Stimulated activated CD8-positive, alpha-beta memory T cell treated with anti-CD3 and anti-CD28 coated beads, Interleukin-15, amount 100 ng/mL, for 24 hours (primary cell): Measurements from ENCODE around the gene THY1.
"Not testable (repeated sequence)": the region's sequence is repeated elsewhere in the genome, so short reads cannot be mapped to it uniquely, and the experiment has no call there.

Experiments
- DNase-seq: peaks from one replicate; pipeline ENCODE4 v3.0.0-alpha.2; 2020; ENCODE audit warnings: low read depth

Gene THY1

DNA sequence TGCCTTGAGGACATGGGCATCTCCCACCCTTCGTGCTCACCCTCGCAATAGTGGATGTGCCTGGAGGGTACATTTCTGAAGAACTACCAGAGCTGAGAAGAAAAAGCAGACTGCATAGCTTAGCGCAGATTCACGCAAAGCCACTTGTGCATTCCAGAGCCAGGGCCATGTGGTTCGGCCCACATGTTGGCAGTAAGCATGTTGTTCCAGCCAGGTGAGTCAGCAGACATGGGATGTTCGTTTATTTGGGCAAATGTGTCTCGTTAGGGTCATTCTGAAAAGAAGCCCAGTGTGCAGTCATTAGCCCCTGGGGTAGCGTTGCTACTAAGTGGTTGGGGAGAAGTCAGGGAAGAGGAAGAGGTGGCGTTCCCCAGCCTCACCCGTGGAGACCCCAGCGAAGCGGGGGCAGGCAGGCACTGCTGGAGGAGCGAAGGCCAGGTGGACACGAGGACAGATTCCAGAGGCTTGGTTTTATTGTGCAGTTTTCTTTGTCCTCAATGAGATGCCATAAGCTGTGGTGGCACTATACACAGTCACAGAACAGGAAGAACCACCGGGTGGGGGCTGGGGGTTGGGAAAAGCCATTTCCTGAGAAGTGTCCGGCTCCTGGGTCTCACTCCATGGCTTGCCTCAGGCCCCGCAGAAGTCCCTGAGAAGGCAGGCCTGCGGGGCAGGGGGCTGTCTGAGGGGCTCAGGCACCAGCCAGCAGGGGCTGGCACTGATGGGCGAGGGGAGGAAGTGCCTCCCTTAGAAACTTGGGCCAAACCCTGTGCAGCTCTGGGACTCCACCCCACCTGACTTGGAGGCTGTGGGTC, 5.0 kb downstream of the THY1 start:
- DNase-seq, result no peak

DNA sequence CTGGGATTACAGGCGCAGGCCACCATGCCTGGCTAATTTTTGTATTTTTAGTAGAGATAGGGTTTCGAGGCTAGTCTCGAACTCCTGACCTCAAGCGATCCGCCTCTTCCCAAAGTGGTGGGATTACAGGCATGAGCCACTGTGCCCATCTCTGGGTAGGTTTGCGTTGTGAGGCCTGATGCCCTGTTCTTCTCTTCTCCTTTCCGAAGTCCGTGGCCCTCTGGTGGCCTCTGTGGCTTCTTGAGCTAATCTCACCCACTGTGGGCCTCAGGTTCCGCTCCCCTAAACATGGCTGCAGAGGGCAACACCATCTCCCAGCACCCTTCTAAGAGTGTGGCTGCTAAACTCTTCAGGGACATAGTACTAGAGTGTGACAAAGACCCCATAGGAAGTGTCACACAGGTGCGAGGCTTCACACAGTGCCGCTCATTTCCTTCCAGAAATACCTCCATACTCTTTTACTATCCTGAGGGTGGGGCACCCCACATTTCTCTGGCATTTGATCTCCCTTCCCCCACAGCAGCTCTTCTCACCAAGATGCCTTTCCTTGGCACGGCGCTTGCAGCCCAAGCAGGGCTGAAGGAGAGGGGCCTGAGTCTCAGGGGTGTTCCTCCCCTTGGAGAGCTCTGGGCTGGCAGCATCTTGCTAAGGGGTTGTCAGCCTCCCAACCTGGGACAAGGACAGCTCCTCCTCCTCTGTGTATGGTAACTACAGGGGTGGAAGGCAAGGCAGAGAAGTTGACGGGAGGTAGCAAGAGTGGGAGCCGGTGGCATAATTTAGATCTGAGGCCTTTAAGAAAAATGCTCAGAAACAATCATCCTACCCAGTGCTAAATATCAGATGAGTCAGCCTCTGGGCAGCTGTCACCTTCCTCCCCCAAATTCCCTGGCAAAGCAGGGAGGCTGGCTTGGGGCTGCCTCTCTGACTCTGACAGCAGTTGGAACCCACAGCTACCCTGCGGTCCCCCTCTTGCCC, 6.1 kb downstream of the THY1 start:
- DNase-seq, result no peak

DNA sequence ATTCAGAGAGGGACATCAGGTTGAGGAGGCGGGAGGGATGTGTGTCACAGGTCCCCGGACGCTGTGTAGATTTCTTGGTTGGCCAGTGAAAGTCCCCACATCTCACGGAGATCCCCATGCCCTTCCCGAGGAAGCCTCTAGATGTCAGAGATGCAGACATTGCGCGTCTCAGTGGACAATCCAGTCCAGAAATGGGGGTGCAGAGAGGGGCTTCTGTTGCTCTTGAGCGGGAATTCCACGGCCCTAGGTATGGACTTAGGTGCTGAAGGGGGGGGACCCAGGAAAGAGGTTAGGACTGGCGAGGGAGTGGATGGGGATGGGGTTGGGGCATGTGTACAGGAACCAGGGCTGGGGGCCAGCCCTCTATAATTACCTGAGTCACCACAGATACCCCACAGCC, 7.0 kb downstream of the THY1 start:
- no peak for DNase-seq

DNA sequence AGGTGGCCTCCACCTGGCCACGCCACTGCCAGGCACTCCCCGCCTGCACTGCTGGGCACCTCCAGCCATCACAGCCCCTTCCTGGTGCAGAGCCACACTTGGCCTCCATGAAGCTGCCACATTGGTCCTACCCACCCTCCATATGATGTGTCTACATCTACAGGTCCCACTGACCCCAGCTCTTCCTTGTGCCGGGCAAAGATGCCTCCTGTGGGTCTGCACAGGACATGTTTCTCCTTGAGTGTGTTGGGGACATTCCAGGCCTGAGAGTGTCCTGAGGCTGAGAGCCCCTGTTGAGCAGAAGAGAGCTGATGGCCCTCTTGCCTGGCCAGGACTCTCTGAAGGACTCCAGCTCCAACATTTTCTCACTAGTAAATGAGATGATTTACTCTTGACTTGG, 7.5 kb downstream of the THY1 start:
- no peak for DNase-seq

DNA sequence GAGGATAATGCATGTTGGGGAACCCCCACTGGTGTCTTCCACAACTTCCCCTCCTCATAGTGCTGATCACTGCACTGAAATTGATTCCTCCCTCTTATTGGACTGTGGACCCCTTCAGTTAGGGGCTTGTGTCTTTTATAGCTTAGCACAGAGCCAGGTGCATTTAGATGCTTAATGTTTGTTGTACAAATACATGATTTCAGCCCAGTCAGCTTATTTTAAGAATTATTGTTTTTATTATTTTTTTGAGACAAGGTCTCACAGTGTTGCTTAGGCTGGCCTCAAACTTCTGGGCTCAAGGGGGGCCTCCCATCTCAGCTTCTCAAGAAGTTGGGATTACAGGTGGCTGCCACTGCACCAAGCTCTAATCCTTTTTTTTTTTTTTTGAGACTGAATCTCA, 8.2 kb downstream of the THY1 start:
- no peak for DNase-seq

DNA sequence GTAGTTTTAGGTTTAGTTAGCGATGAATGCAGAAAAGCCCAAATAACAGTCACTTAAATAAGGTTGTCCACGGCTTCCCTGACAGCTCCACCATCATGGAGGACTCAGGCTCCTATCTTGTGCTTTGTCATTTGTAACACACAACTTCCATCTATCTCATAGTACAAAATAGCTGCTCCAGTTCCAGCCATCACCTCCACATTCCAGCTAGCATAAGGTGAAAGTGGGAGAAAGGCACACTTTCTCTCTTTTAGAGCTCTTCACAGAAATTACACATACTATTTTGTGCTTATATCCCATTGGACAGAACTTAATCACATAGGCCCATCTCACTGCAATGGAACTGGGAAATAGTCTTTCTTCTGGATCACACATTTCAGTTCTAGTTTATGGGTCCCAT, 8.7 kb downstream of the THY1 start:
- DNase-seq, result no peak

DNA sequence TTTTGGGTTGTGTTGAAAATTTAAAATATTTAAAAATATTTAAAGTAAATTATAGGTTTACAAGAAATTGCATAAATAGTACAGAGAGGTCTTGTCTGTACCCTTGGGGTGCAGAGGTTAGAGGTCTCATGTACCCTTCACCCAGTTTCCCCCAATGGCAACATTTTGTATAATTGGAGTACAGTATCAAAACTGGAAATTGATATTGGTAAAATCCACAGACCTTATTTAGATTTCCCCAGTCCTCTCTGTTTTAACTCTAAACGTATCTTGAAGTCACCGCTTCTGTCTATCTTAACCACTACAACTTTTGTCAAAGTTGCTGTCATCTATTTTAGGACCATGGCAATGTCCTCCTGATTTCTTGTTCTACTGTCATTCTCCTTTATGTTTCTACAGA, 10.9 kb downstream of the THY1 start:
- DNase-seq, result no peak

DNA sequence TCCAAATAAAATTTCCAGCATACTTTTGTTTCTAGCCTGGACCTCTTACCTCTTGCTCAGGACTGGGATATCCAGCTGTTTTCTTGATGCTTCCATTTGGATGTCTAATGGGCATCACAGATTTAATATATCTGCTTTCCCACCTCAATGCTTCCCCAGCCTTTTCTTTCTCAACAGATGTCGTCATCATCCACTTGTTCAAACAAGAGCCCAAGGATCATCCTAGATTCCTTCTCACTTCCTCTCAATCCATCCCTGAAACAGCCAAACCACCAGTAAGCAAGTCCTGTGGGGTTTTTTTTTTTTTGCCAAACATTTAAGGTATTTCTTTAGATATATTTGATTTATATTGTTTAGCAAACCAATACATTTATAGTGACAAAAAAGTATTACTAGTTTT, 12.5 kb downstream of the THY1 start:
- DNase-seq, result no peak

DNA sequence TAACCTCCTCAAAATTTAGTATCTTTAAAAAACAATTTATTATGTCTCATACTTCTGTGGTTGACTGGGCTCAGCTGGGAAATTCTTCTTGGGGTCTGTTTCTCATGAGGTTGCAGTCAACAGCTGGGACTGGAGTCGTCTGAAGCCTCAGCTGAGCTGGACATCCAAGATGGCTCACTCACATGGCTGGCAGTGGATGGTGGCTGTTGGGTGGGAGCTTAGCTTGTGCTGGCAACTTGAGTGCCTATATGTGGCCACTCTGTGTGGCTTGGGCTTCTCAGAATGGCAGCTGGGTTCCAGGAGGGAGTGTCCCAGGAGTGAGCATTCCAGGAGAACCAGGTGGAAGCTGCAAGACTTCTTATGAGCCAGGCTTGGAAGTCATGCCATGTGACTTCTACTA, 13.2 kb downstream of the THY1 start:
- DNase-seq, result no peak

DNA sequence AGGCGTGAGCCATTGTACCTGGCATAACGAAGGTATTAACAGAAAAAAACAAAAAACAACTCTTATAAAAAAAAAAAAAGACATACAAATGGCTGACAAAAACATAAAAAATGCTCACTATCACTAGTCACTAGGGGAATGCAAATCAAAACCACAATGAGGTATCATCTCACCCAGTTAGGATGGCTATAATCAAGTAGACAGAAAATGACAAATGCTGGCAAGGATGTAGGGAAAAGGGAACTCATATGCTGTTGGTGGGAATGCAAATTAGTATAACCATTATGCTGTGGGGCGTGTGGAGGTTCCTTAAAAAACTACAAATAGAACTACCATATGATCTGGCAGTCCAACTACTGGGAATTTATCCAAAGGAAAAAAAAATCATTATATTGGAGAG, 17.0 kb downstream of the THY1 start:
- DNase-seq, result no peak

DNA sequence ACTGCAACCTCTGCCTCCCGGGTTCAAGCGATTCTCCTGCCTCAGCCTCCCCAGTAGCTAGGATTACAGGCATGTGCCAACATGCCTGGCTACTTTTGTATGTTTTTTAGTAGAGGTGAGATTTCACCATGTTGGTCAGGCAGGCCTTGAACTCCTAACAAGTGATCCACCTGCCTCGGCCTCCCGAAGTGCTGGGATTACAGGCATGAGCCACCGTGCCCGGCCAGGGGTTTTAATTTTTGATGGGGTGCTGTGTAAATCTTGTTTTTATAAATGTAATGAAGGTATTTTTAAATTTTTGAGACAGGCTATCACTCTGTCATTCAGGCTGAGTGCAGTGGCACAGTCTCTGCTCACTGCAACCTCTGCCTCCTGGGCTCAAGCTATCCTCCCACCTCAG, 17.5 kb downstream of the THY1 start:
- not testable (repeated sequence) for DNase-seq

DNA sequence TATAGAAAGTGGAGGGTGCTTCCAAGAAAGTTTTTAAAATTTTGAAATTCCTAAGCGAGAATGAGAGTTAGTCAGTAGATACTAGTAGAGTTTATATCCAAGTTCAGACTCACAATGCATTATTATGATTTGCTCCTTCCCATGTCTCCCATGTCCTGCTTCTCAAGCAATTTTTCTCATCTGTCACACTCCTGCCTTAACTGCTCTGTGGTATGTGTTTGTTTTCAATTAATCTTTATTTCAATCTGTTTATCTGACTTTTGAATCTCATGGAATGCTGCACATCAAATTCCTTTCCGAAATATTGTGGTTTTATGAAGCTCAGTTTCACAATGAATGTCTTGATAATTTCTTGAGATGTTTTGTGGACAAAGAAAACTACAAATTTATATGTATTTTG, 18.1 kb downstream of the THY1 start:
- no peak for DNase-seq

DNA sequence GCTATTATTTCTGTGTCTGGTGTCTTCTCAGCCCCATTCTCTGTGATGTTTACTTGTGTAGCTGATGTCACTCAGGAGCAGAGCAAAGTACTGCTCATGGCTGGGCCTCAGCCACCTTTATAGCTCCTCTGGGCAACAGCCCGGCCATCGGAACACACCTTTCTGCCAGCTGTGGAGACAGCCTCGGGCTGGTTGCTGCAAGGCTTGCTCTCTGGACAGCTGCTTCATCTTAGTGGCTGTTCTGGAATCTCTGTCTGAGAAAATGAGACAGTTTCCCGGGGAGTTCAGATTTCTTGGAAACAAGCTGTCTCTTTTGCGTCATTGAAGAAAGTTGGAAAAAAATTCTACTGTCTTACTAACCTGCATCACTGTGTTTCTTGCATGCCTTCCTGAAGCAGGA, 20.0 kb downstream of the THY1 start:
- DNase-seq, result no peak

DNA sequence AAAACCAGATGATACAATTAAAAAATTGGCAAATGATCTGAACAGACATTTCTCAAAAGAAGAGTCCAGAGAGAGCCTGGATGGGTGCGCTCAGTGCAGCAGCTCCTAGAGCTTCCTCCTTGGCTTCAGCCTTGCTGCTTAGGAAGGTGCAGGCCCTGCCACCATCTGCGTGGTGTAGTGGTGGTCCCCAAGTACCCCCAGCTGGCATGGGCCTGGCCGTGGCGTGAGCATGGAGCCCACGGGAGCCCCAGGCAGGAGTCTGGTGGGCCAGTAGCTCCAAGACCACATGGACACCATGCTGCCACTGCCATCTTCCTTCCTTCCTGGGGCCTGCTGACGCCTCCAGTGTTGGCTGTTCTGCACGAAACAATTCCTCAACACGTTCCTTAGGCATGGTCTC, 20.5 kb downstream of the THY1 start:
- no peak for DNase-seq

DNA sequence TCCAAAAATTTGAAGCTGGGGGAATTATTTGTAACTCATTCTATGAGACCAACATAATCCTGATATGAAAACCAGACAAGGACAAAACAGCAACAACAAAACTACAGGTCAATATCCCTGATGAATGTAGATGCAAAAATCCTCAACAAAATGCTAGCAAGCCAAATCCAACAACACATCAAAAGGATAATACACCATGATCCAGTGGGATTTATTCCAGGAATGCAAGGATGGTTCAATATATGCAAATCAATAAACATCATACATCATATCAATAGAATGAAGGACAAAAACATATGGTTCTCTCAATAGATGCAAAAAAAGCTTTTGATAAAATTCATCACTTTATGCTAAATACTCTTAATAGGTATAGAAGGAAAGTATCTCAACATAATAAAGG, 22.1 kb downstream of the THY1 start:
- DNase-seq, result no peak

DNA sequence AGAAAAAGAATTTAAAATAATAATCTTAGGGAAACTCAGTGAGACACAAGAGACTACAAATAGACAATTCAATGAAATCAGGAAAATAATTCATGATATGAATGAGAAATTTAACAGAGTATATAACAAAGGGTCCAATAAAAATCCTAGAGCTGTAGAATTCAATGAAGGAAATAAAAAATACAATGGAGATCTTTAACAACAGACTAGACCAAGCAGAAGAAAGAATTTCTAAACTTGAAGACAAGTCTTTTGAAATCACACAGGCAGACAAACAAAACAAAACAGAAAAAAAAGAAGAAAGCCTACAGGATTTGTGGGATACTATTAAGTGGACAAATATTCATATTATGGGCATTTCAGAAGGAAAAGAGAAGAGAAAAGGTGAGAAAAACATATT, 25.2 kb downstream of the THY1 start:
- no peak for DNase-seq

DNA sequence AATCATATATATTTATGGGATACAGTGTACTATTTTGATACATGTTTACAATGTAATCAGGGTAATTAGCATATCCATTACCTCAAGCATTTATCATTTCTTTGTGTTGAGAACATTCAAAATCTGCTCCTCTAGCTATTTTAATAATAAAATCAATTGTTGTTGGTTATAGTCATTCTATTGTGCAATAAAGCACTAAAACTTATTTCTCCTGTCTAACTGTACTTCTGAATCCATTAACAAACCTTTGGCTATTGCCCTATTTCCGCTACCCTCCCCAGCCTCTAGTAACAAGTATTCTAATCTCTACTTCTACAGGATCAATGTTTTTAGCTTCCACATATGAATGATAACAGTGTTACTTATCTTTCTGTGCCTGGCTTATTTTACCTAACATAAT, 26.1 kb downstream of the THY1 start:
- no peak for DNase-seq

DNA sequence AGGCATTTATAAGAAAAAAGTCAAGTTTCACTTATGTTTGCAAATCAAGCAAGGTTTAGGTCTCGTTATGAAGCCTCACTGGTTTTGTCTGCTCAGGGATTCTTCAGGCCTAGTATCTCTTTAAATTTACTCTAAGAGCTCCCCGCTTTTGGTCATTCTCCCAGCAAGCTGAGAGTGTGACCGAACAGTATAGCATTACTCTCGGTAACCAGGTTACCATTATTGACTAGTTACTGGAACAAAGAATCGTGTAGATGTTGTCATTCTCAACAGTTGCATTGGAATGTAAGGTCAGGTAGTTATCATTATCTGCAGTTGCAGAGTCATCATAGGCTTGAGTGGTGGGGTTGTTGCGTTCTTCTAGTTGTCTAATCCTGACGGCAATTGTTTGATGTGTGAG, 31.7 kb downstream of the THY1 start:
- DNase-seq, result no peak

DNA sequence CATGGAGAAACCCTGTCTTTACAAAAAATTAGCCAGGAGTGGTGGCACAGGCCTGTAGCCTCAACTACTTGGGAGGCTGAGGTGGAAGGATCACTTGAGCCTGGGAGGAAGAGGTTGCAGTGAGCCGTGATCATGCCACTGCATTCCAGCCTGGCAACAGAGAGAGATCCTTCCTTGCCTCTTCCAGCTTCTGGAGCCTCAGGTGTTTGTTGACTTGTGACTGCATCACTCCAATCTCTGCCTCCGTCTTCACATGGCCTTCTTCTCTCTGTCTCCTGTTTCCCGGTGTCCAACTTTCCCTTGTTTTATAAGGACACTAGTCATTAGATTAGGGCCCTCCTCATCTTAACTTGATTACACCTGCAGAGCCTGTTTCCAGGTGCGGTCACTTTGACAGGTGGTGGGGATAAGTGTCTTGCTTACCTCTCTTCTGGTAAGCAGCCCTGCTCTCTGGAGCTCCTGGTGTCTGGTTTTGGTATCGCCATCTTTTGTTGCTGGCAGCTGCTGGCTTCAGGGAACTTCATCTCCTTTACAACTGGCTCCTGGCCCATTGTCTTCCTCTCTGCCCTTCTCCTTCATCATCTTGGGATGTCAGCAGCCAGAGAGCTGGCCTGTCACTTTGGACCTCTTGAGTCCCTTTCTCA, 33.2 kb downstream of the THY1 start:
- DNase-seq, result no peak

DNA sequence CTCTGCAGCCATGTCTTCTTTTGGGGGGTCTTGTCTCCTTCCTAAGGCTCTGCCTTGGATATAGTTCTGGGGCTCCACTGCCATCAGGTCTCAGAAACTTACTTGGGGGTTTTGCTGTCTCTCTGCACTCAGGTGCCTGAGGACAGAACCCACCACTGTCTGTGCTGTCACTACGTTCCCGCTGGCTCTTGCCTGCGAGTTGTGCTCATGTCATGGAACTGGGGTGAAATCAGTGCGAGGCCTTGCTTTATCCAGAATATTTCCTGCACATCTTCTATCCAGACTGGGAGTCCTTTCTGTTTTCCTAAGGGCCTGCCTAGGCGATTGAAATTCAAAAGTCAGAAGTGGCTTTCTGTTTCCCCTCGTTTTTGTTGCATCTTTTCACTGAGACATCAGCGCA, 34.9 kb downstream of the THY1 start:
- no peak for DNase-seq

DNA sequence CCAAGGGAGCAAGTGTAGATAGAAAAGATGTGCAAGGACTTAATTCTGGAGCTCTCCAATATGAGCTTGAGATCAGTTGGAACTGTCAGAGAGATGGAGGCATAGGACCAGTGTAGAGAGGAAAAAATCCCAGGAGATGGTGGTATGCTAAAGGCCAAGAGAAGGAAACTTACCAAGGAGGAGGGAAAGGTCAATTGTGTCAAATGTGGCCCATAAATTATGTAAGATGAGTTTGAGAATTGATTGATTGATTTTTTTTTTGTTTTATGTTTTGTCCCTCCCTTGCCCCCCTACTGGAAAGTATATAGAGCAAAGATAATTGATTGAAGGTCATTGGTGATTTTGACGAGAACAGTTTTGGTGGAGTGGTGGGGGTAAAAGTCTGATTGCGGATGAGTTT, 38.6 kb downstream of the THY1 start:
- no peak for DNase-seq

DNA sequence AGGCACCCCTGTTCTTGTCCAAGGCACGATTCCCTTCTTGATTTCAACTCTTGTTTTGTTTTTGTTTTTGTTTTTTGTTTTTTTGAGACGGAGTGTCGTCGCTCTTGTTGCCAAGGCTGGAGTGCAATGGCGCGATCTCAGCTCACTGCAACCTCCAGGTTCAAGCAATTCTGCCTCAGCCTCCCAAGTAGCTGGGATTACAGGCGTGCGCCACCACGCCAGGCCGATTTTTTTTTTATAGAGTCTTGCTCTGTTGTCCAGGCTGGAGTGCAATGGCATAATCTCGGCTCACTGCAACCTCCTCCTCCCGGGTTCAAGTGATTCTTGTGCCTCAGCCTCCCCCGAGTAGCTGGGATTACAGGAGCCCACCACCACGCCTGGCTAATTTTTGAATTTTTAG, 40.5 kb downstream of the THY1 start:
- not testable (repeated sequence) for DNase-seq

DNA sequence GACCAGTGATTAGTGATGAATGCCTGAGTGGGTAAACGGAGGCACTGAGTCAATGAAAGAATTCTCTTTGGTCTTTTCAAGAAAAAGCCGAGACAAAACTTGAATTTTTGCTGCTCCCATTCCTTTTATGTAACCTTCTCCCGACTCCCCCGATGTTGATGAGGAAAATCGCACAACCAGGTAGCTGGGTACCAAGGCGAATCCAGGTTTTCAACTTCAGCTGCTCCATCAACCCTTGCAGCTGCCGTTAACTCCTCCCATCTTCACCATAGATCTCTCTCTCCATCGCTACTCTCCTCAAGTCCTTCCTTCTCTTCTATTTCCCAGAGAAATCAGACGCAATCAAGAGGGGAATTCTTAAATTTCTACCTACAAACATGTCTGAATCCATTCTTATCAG, 40.9 kb downstream of the THY1 start:
- DNase-seq, result no peak
